NCI-H2196 (cell line): ENCODE measurements around the gene CCL28.

Source experiments
- DNase-seq: peaks from one replicate; lab custom pipeline; 2025; ENCODE audit not compliant: unreplicated experiment; lab: John Stamatoyannopoulos, UW

The CCL28 gene

DNA sequence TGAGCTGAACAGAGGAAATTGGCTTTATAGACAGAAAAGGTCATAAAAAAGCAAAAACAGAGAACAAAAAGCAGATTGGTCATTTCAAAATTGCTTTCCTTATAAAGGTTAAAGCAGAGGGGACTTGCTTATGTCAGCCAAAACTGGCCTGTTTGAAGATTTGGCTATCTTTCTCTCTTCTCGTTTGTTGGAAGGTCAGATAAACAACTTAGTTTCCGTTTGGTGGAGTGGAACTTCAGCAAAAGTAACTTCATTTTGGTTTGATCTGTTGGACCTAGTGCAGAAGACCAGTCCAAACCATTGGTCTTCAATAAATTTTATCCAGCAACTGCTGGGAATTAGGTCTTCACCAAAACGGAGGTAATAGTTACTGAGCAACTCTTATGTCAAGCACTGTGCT is 53.9 kb downstream of the CCL28 start:
- DNase-seq, result no peak

GRCh38 chr5:43357878-43358281 is 54.3 kb downstream of the CCL28 start:
- no peak for DNase-seq

DNA sequence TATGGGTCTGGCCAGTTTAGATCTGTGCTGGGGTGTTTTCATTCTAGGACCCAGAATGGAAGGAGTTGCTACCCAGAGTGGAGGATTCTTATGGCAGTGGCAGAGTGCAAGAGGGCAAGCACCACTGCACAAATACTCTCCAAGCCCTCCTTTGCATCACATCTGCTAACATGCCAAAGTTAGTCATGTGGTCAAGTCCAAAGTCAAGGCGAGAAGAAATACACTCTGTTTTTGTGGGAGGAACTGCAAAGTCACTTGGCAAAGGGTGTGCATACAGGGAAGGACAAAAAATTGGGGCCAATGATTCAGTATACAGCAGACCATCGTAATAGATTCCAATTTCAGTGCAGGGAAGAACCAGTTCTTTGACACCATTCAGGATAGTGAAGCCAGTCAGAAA is 55.1 kb downstream of the CCL28 start:
- no peak for DNase-seq

DNA sequence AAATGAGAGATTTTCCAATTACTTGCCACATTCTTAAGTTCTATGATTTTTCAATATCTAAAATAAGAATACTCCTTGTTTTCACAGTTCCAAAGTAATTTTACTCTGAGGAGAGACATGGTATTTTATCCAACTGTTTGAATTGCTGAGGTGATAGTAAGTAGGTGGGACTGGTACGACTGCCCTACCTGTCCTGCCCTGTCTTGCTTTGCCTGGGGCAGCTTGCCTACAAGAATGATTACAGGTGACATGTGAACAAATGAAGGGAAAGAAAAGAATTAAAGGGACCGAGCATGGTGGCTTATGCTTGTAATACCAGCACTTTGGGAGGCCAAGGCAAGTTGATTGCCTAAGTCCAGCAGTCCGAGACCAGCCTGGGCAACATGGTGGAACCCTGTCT is 57.4 kb downstream of the CCL28 start:
- no peak for DNase-seq

DNA sequence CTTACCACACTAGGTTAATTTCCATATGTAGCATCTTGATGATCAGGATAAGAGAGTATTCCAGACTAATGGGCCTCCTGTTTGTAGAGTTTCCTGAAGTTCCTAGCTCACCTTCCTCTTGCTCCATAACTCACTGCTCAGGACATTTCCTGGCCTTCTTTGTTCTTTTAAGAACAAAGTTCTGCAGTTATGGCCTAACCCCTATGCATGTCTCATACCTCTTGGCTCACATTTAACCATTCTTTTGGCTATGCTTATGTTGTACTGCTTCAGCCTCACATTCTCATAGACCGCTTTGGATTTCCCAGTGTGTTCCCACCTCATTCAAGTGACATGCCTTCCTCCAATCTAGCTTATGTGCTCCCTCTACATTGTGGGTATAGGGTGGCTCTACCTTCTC is 58.5 kb downstream of the CCL28 start:
- DNase-seq, result no peak

DNA sequence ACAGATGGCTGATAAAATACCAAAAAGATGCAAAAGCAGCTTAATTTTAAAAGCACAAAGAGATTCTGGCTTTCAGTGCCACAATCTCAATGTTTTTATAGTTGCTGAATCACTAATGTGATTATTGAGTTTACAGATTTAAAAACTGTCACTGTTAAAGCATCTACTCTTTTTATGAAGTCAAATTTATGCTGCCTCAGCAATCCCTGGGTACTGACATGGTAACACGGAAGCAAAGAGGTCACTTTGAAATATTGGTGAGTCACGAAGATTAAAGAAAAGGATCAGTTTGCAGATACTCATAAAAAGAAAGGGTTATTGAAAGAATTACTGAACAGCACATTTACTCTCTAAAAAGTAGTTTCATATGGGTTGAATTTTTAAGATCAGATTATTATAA is 59.3 kb downstream of the CCL28 start:
- no peak for DNase-seq

DNA sequence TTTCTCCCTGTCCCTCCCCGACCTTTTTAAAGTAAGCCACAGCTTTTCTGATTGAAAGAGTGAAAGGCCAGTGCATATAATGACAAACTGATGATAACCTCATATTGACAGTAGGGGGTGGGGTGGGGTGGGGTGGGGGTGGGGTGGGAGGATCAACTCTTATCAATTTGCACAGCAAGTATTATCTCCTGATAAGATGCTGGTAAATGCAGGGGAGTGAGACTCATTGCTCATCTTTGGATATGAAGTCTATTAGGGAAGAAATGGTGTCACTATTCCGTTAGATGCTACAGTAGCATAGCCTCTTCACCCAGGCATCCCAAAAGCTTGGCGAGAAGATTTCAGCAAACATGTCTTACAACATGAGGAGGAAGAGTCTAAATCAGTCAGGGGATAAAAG is 60.1 kb downstream of the CCL28 start:
- no peak for DNase-seq

DNA sequence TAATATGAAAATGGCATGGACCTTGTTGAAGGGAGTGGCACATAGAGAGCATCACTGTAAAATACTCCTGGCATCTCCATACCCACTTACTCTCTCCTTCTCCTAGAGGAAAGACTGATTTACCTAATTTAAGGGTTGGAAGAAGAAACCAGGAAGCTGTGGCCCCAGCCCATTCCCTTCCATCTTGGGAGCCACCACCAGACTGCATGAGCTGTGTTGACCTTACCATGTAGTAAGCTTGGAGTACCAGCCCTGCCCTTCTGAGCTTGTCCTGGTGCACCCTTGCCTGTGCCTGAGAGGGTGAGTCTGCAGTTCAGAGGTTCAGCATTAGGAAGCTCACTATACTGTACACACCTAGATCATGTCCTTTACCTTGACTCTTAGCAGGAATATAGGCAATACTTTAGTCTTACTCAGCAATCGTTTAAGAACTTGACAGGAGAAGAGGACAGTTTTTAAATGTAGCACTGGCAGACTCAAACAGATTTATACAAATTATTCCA is 63.3 kb downstream of the CCL28 start:
- DNase-seq, result no peak

DNA sequence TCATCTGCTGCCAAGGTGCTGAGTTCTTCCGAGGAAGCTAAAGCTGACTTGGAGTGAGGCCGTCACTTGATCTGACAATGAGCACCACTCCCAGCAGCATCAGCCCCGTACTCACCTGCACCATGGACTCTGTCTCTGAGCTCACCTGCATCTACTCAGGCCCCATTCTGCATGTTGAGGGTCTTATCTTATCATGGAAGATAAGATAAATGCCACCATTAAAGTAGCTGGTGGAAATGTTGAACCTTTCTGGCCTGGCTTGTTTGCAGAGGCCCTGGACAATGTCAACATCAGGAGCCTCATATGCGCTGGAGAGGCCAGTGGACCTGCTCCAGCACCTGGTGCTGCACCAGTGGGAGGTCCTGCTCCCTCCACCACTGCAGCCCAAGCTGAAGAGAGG is 64.0 kb downstream of the CCL28 start:
- DNase-seq, result no peak

GRCh38 chr5:43338862-43339261 is 73.3 kb downstream of the CCL28 start:
- no peak for DNase-seq

DNA sequence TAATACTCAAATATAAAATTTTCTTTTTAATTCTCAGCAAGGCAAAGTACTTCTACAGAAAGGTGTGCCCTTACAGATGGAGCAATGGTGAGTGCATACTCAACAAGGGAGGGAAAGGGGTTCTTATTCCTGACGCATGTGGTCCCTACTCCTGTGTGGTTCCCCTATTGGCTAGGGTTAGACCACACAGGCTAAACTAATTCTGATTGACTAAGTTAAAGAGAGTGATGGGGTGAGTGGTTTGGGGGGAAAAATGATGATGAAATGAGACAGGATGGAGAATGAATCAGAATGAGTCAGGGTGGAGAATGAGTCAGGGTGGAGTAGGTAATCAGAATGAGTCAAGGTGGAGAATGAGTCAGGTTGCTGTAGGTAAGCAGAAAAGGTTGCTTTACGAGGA is 76.0 kb downstream of the CCL28 start:
- DNase-seq, result no peak

- DNase-seq, result no peak
Measured at GRCh38 chr5:43335681-43336080, 76.5 kb downstream of the CCL28 start.

- DNase-seq, result no peak
Measured at GRCh38 chr5:43332401-43332800, 79.8 kb downstream of the CCL28 start.
